GM18907 (cell line): ENCODE results near the gene ZSWIM6.

Experiments used
- ATAC-seq: cut with Tn5 transposase; IDR thresholded peaks from one replicate; pipeline ENCODE4 v1.9.1; 2021; ENCODE audit warnings: mild to moderate bottlenecking, moderate library complexity; ENCODE audit not compliant: unreplicated experiment

Gene ZSWIM6

GRCh38 chr5:61331407-61332357 is at the start of gene ZSWIM6:
TSS of gene ZSWIM6 (plus strand) at chr5:61332258. CDS start at chr5:61332273, 15 bp downstream.
- peak; percentile 82 for ATAC-seq

GRCh38 chr5:61283471-61283870 is 48.6 kb upstream of the ZSWIM6 start:
- ATAC-seq, result no peak

GRCh38 chr5:61285531-61285930 is 46.5 kb upstream of the ZSWIM6 start:
- no peak for ATAC-seq

GRCh38 chr5:61286446-61287132 is 45.5 kb upstream of the ZSWIM6 start:
- no peak for ATAC-seq

GRCh38 chr5:61287474-61287873 is 44.6 kb upstream of the ZSWIM6 start:
- ATAC-seq, result no peak

GRCh38 chr5:61289241-61289640 is 42.8 kb upstream of the ZSWIM6 start:
- no peak for ATAC-seq

- ATAC-seq, result no peak
Measured at GRCh38 chr5:61289669-61290306, 42.3 kb upstream of the ZSWIM6 start.

- ATAC-seq, result no peak
Measured at GRCh38 chr5:61290791-61291210, 41.3 kb upstream of the ZSWIM6 start.

GRCh38 chr5:61292062-61292657 is 39.9 kb upstream of the ZSWIM6 start:
- no peak for ATAC-seq

GRCh38 chr5:61293071-61293470 is 39.0 kb upstream of the ZSWIM6 start:
- no peak for ATAC-seq

- no peak for ATAC-seq
Measured at GRCh38 chr5:61293873-61294272, 38.2 kb upstream of the ZSWIM6 start.

GRCh38 chr5:61295365-61295764 is 36.7 kb upstream of the ZSWIM6 start:
- ATAC-seq, result no peak

GRCh38 chr5:61298066-61298465 is 34.0 kb upstream of the ZSWIM6 start:
- no peak for ATAC-seq

- ATAC-seq, result no peak
Measured at GRCh38 chr5:61298580-61298979, 33.5 kb upstream of the ZSWIM6 start.

GRCh38 chr5:61299261-61299681 is 32.8 kb upstream of the ZSWIM6 start:
- ATAC-seq, result no peak

- no peak for ATAC-seq
Measured at GRCh38 chr5:61301341-61302199, 30.5 kb upstream of the ZSWIM6 start.

GRCh38 chr5:61302200-61302563 is 29.9 kb upstream of the ZSWIM6 start:
- ATAC-seq, result no peak

GRCh38 chr5:61303346-61303745 is 28.7 kb upstream of the ZSWIM6 start:
- no peak for ATAC-seq

GRCh38 chr5:61304590-61305381 is 27.3 kb upstream of the ZSWIM6 start:
- ATAC-seq, result no peak
